DMS53 (cell line): ENCODE measurements around the gene MARS1.
A peak's percentile ranks its signal among the peaks of the same experiment; 100 is the strongest.
"Not testable (repeated sequence)": the region's sequence is repeated elsewhere in the genome, so short reads cannot be mapped to it uniquely, and the experiment has no call there.

Source experiments
- DNase-seq: peaks from one replicate; lab custom pipeline; 2025; lab: John Stamatoyannopoulos, UW

MARS1 gene

DNA sequence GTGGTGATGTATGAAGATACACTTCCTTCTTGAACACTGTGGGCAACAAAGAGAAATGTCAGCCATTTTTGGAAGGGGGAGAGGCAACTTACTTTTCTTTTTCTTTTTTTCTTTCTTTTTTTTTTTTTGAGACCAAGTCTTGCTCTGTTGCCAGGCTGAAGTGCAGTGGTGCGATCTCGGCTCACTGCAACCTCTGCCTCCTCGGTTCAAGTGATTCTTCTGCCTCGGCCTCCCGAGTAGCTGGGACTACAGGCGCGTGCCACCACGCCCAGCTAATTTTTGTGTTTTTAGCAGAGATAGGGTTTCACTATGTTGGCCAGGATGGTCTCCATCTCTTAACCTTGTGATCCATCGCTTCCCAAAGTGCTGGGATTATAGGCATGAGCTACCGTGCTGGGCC, 29.9 kb downstream of the MARS1 start:
- DNase-seq: not testable (repeated sequence)

DNA sequence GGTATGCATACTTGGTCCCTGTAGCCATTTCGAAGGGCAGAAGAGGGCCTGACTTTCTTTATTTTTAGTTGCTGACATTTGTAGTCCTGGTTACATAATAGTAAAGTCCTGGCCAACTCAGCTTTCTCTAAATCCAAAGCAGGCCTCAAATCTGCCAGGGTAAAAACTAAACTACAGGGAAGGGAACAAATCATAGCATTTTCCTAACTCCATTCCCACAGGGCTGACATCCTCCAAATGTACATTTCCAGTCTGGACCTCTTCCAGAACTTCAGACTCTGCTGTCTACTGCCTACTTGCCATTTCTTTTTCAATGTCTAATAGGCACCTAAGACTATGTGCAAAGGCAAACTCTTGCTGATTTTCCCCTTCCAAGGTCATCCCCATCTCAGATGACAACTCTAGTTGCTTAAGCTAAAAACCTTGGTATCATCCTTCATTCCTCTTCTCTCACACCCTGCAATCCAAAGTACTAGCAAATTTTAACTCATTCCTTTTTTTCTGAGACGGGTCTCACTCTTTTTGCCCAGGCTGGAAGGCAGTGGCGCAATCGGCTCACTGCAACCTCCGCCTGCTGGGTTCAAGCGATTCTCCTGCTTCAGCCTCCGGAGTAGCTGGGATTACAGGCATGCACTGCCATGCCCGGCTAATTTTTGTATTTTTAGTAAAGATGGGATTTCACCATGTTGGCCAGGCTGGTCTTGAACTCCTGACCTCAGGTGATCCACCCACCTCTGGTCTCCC, 30.5 kb downstream of the MARS1 start:
- no peak for DNase-seq

DNA sequence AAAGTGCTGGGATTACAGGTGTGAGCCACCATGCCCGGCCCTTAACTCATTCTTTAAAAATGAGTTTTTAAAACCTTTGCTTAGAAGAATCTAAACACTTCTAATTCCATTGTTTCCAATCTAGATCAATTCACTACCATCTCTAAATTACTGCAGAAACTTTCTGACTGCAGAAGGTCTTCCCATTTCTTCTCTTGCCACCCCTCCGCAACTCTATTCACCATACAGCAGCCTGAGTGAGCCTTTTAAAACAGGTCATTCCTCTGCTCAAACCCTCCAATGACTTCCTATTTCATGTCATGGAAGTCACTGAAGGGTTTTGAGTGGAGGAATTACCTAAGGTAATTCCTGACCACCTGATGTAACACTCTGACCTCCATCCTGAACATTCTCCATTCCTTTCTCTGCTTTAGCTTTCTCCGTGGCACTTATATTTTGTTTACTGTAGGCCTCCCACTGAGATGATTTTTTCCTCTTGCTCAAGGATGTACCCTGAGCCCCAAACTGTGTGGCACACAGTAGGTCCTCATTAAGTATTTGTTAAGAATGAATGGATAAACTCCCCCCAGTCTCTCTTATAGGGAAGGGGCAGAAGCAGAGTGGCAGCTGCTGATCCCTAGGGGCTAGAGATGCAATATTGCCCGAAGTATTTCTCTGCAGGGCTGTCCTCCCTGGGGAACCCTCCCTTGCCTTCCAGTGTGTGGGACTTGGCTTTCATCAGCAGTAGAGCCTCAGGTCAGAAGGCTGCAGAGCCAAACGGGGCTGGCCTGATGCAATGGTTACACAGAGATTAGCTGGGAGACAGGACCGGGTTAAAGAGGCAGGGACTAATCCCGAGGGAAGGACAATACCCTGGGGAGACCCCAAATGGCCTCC, 31.3 kb downstream of the MARS1 start:
- peak; percentile 83 for DNase-seq

DNA sequence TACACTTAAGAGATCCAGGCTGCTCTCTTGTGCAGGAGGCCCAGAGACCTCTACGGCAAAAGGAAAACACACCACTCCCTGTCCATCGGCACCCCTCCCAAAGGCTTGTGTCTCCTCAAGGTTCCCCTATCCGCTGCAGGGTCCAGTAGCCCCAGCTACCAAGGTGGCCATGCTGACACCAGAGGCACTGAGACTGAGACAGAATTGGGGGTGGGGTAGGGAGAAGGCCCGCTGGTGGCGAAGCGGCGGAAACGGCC, 31.9 kb downstream of the MARS1 start:
- no peak for DNase-seq

DNA sequence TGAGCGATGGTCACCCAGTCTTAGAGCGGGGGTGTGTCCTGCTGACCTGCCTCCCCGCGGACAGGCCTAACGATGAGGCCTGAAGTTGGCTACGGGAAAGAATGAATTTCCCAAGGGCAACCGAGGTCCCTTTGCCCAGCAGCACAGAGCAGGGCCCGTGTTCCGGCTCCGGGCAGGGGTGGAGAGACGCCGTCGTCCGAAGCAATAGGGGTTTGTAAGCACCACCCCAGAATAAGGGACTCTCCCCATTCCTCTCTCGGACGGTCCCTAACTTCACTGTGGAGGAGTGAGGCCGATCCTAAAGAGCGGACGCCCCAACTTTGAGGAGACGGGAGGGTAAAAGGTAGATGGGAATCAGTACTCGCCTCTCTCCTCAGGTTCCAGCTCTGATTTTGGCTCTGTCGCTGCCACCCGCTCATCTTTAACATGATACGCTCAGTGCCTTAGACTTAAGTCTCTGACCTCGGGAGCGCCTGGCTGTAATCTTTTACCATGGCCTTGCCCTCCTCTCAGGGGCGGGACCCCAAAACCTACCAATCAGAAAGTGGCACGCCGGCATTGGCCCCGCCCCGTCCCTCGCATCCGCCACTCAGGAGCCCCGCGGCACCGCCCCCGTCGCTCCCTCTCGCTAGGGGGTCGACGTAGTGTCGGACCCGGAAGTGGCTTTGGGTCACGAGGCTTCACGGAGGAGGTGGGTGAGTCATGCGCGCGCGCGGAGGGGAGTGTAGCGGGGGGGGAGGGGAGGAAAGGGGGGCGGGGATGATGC, 32.4 kb downstream of the MARS1 start, which contains the start of gene DDIT3:
Gene DDIT3, minus strand, starts transcription at position 462 of the 766 bp plus-strand sequence. CDS start 3,108 bp downstream, outside the sequence.
- peak; percentile 100 for DNase-seq

DNA sequence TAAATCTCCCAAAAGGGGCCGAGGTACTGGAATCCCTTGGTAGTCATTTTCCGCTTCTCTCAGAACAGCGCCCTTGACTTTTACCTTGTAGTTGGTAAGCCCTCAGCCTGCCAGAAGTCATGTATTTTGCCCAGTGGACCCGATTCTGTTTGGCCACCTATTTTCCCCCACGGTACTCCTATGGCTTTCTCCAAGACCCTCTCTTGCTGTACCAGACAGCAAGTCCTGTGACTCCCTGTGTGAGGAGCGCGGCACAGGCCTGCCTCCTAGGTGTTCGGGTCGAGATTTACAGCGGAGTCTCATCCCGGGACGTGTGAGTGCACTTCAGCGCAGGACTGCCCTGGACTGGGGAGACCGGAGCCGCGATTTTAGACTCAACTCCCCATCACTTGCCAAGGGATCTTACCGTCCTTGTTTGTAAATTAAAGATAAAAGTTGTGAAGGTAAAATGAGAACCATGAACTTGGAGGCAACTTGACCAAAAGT, 33.7 kb downstream of the MARS1 start:
- peak; percentile 87 for DNase-seq

DNA sequence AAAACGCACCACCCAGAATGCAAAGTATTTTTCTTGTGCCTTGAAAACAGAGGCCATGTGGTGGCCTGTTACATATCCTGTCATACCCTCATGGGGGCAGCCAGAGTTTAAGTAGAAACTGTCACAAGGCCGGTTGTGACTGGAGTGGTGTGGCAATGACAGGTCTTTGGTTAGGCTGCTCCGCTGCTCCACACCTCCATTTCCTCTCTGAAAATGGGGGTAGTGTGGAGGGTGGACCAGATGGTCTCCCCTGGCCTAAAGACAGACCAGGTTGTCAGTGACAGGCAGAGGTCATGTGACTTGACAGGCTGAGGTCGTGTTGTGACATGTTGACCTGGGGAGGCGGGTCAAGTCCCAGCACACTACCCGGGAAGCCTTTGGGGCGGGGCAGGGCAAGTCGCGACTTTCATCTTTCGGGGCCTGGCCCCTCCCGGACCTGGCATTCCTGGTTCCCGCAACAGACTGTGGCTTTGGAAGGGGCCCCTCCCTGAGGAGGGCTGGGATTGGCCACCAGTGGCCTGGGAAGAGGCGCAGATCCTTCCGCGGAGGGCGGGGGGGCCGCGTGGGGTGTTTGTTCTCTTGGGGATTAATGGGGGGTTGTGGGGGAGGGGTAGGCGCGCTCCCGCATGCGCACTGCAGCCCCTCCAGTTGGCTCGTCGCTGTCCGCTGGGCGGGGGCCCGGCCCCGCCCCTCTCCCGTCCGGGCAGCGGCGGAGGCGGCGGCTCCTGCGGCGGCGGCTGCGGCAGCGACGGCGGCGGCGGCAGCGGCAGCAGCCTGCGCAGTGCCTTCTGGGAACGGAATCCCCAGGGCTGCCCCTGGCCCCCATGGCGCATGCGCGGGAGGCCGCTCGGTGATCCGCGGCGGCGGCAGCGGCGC, 34.4 kb downstream of the MARS1 start, which contains the start of gene MBD6:
Gene MBD6, plus strand, starts transcription at position 814 of the 876 bp plus-strand sequence. CDS start 1,480 bp downstream, outside the sequence.
- DNase-seq: peak; percentile 97

DNA sequence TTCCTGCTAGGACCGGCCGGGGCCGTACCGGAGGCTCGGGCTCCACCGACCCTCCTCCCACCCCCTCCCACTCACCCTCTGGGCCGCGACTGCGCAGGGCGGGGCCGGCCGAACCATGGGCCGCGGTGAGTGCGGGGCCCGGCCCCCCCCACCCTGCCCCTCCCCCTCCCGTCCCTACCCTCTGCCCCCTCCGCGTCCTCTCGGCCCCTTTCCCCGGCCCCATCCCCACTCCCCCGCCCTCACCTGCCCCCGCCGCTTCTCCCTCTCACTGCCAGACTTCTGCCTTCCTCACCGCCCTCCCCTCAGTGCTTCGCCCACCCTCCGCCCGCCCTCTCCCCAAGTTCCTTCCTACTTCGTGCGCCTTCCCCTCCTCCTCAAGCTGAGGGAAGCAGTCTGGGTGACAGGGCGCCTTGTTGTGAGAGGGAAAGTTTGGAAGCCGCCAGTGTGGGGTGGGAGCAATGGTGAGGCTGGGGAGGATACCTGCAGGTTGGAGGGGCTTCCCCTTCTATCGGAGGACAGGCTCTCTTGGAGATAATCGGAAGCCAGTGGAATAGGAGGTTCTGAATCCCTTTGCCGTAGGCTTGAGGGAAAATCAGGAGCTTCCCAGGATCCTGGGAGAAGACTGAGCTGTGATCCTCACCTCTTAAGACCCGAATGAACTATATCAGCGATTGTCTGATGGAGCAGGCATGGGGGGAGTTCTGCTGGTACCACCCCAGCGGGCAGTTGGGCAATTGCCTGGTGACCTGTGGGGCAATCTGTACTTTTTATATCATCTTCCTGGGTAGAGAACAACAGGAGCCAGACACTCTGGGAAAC, 35.2 kb downstream of the MARS1 start:
- DNase-seq: peak; percentile 72

DNA sequence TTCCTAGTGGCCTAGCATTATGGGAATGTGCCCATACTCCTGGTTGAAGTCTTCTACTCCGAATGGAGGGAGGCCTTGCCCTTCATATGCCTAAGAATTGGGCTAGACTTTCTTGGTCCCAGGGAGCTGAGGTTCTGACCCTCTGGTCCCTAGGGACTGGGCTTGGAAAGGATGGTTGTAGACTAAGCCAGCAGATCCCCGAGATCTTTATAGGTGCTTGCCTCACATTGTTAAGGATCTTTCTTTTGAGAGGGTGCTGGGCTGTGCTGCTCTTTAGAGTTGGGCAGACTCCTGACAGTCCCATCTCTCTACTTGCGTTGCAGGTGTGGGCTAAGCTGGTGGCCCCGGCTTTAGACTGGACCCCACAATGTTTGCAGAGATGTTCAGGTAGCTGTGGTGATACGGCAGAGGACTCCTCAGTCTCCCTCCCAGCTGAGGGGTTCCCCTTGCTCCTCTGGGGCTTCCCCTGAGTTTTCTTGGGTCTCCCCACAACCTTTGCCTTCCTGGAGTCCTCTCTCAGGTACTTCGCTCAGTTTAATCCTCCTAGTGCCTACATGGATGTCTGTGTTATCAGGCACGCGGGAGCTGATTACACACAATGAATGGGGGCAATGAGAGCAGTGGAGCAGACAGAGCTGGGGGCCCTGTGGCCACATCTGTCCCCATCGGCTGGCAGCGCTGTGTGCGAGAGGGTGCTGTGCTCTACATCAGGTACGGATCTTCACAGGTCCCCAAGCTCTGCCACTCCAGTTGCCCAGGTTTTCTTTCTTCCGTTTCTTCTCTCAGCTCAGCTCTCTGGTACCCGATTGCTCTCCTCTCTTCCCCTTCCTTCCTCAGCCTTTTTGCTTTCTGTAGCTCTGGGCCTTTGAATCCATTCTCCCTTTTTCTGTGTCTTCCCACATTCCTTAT, 36.1 kb downstream of the MARS1 start:
- DNase-seq: no peak

DNA sequence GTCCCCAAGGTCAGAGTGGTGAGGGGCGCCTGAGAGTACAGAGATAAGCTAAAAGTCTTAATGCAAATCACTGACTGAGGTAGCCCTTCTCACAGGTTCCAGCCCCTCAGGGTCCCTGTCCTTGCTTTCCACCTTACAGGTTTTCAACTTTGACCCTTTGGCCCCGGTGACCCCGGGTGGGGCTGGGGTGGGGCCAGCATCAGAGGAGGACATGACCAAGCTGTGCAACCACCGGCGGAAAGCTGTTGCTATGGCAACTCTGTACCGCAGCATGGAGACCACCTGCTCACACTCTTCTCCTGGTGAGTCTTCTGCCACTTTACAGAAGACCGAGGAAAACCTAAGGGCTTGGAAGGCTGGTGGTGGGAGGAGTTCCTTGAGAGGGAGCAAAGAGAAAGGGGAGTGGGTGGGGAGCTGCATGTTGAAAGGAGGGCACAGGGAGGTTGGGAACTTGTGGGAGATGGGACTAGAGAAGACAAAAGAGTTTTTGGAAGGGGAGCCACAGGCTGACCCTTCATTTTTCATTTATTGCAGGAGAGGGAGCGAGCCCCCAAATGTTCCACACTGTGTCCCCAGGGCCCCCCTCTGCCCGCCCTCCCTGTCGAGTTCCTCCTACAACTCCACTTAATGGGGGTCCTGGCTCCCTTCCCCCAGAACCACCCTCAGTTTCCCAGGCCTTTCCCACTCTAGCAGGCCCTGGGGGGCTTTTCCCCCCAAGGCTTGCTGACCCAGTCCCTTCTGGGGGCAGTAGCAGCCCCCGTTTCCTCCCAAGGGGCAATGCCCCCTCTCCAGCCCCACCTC, 37.1 kb downstream of the MARS1 start:
- no peak for DNase-seq

DNA sequence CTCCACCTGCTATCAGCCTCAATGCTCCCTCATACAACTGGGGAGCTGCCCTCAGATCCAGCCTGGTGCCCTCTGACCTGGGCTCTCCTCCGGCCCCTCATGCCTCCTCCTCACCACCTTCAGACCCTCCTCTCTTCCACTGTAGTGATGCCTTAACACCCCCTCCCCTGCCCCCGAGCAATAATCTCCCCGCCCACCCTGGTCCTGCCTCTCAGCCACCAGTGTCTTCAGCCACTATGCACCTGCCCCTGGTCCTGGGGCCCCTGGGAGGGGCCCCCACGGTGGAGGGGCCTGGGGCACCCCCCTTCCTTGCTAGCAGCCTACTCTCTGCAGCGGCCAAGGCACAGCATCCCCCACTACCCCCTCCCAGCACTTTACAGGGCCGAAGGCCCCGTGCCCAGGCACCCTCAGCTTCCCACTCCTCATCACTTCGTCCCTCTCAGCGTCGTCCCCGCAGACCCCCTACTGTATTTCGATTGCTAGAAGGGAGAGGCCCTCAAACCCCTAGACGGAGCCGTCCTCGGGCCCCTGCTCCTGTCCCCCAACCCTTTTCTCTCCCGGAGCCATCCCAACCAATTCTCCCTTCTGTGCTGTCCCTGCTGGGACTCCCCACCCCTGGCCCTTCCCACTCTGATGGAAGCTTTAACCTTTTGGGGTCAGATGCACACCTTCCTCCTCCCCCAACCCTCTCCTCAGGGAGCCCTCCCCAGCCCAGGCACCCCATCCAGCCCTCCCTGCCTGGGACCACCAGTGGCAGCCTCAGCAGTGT, 37.9 kb downstream of the MARS1 start:
- DNase-seq: no peak

DNA sequence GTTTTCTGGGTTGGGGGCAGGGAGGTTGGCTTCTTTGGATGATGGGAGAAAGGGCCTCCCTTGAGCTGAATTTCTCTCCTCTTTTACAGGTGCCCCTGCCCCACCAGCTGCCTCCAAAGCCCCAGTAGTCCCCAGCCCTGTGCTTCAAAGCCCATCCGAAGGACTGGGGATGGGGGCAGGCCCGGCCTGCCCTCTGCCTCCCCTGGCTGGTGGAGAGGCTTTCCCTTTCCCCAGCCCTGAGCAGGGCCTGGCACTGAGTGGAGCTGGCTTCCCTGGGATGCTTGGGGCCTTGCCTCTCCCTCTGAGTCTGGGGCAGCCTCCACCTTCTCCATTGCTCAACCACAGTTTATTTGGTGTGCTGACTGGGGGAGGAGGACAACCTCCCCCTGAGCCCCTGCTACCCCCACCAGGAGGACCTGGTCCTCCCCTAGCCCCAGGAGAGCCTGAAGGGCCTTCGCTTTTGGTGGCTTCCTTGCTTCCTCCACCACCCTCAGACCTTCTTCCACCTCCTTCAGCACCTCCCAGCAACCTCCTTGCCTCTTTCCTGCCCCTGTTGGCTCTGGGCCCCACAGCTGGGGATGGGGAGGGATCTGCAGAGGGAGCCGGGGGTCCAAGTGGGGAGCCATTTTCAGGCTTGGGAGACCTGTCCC, 38.7 kb downstream of the MARS1 start:
- DNase-seq: no peak

DNA sequence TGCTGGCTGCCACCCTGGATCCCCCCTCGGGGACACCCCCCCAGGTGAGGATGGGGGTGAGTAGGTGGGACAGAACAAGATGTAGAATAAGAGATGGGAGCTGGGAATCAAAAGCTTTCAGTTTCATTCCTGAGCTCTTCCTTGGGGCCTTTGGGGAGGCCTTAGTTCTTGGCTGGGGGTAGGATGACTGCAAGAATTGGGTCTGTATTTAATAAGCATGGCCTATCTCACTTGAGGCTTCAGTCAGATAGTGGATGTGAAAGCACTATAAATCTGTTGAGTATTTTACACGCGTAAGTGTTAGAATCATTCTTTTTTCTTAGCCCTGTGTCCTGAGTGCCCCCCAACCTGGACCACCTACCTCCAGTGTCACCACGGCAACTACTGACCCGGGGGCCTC, 39.3 kb downstream of the MARS1 start:
- DNase-seq: no peak

DNA sequence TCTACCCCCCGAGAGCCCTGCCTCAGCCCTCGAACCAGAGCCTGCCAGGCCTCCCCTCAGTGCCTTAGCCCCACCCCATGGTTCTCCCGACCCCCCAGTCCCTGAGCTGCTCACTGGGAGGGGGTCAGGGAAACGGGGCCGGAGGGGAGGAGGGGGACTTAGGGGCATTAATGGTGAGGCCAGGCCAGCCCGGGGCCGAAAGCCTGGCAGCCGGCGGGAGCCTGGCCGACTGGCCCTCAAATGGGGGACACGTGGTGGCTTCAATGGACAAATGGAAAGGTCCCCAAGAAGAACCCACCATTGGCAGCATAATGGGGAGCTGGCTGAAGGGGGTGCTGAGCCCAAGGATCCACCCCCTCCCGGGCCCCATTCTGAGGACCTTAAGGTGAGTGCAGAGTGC, 40.3 kb downstream of the MARS1 start:
- DNase-seq: no peak

DNA sequence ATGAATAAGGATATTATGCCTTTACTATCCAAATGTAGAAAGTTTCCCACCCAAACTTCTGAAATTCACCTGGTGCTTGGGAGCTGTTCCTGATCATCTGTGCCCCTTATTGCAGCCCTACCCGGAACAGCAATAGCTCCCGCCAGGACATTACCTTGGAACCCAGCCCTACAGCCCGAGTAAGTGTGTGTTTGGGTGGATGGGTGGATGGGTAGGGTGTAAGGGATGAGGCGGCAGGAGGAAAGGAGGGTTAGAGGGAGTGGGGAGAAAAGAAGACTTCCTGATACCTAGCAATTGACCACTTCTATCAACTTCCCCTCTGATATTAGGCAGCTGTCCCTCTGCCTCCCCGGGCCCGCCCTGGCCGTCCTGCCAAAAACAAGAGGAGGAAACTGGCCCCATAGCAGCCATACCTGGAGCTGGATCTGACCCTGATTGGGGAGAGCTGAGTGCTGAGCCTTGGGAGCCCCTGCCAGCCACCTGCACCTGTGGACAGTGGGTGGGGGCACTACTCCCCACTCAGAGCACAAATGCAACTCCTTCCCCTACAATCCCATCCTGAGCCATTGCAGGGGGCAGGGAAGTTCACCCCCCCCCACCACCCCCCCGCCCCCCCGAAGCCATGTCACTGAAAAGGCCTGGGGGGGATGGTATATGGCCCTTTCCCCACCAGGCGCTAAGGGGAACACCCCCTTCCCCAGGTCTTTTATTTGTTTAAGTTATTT, 41.1 kb downstream of the MARS1 start:
- DNase-seq: no peak

DNA sequence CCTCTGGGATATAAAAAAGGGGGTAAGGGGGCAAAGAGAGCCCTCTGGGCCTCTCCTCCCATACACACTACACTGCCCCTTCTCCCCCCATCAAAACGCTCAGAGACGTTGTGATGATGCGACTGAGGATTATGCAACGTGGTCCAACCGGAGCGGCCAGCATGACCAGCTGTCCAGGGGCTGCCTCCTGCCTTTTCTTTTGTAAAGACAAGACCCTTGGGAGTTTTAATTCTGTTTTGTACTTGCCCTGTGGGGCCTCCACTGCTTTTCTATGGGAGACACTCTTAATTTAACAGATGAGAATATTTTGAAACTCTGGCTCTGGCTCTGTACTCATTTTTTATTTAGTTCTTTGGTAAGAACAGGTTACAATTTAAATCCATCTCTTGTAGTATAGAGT, 42.0 kb downstream of the MARS1 start:
- no peak for DNase-seq
